KMS-11 (cell line): Measurements from ENCODE around the gene ZBTB7C.

Experiments used
- H2AFZ ChIP-seq: fragments of 200-600 bp; sonication (generic); 2 replicates; pipeline ENCODE4 v1.6.1; 2016; ENCODE audit warnings: antibody characterized with exemption, mixed run types, low read depth
- H3K27ac ChIP-seq: fragments of 200-600 bp; sonication (generic); 2 replicates; pipeline ENCODE4 v1.6.1; 2016; ENCODE audit warnings: mild to moderate bottlenecking, mixed run types
- H3K27me3 ChIP-seq: fragments of 200-600 bp; sonication (generic); 2 replicates; pipeline ENCODE4 v1.6.1; 2017; ENCODE audit warnings: mild to moderate bottlenecking, low read depth, mixed run types, moderate library complexity; ENCODE audit not compliant: insufficient read depth
- H3K36me3 ChIP-seq: fragments of 200-600 bp; sonication (generic); 2 replicates; pipeline ENCODE4 v1.6.1; 2017; ENCODE audit warnings: mild to moderate bottlenecking, mixed run types; ENCODE audit not compliant: insufficient read depth
- H3K4me1 ChIP-seq: fragments of 200-600 bp; sonication (generic); 2 replicates; pipeline ENCODE4 v1.6.1; 2016; ENCODE audit warnings: mild to moderate bottlenecking, low read depth, mixed run types; ENCODE audit not compliant: poor library complexity, severe bottlenecking
- H3K4me2 ChIP-seq: fragments of 200-600 bp; sonication (generic); 2 replicates; pipeline ENCODE4 v1.7.0; 2016; ENCODE audit warnings: mild to moderate bottlenecking, mixed run types
- H3K4me3 ChIP-seq: fragments of 200-600 bp; sonication (generic); IDR thresholded peaks from 2 replicates; pipeline ENCODE4 v1.6.1; 2017; ENCODE audit warnings: low read depth, low read length, mixed read lengths; ENCODE audit not compliant: insufficient read depth
- H3K79me2 ChIP-seq: fragments of 200-600 bp; sonication (generic); 2 replicates; pipeline ENCODE4 v1.6.1; 2016; ENCODE audit warnings: low read depth, mixed run types; ENCODE audit not compliant: insufficient read depth
- H3K9ac ChIP-seq: fragments of 200-600 bp; sonication (generic); 2 replicates; pipeline ENCODE4 v1.6.1; 2016; ENCODE audit warnings: mild to moderate bottlenecking, mixed run types
- H4K20me1 ChIP-seq: fragments of 200-600 bp; sonication (generic); 2 replicates; pipeline ENCODE4 v1.6.1; 2016; ENCODE audit warnings: mild to moderate bottlenecking, mixed run types; ENCODE audit not compliant: insufficient read depth
- TF ChIP-seq, protein P1 (sequence below): fragments of 200-600 bp; sonication (generic); conservative IDR thresholded peaks from 2 replicates; pipeline ENCODE4 v1.6.1; 2017; ENCODE audit warnings: low read depth, mild to moderate bottlenecking, antibody characterized with exemption, low read length, moderate library complexity, mixed read lengths

Gene ZBTB7C

DNA sequence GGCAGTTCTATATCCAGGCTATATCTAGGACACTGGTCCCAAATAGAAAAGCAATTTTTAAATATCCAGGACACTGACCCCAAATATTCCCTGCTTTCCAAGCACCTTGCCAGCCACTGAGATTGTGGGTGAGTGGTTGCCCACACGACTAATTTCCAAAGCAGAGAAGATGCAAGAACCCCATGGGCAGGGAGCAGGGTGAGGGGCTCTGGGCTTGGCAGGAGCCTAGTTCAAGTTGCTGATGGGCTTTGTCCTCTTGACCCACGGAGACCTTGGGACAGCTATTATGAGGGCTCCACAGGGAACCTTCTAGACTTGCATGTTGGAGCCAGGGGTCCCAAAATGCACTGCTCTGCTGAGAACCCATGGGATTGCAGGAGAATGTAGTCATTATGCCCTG, 332.7 kb downstream of the ZBTB7C start:
- Histone ChIP-seq H3K36me3 (no peaks in the 10 kb centered on the region), H3K79me2 (no peaks in the 10 kb centered on the region), H3K9ac (no peak overlapping the region), H4K20me1 (no peaks in the 10 kb centered on the region), H3K27me3 (no peaks in the 10 kb centered on the region), H2AFZ (no peak overlapping the region), H3K27ac (no peak overlapping the region), H3K4me1 (no peaks in the 10 kb centered on the region), H3K4me3 (no peak overlapping the region), H3K4me2 (no peak overlapping the region)
- TF ChIP-seq, protein P1, sequence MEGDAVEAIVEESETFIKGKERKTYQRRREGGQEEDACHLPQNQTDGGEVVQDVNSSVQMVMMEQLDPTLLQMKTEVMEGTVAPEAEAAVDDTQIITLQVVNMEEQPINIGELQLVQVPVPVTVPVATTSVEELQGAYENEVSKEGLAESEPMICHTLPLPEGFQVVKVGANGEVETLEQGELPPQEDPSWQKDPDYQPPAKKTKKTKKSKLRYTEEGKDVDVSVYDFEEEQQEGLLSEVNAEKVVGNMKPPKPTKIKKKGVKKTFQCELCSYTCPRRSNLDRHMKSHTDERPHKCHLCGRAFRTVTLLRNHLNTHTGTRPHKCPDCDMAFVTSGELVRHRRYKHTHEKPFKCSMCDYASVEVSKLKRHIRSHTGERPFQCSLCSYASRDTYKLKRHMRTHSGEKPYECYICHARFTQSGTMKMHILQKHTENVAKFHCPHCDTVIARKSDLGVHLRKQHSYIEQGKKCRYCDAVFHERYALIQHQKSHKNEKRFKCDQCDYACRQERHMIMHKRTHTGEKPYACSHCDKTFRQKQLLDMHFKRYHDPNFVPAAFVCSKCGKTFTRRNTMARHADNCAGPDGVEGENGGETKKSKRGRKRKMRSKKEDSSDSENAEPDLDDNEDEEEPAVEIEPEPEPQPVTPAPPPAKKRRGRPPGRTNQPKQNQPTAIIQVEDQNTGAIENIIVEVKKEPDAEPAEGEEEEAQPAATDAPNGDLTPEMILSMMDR, result no peak

DNA sequence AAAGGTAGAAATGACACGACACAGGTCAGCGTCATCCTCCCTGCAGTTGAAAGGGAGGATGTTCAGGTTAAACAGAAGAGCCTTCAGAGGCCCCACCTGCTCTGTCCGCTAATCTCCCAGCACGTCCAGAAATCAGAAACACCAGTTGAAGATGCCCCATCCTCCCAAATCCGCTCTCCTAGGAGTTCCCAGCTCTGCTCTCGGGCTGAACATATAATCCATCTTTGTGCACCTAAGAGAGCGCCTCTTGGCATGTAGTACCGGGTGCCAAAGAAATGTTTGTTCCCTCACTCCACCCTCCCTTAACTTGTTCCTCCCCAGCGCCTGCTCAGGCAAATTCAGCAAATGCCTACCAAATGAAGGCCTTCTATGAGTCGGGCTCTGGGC, 333.5 kb downstream of the ZBTB7C start:
- Histone ChIP-seq H3K27me3 (no peaks in the 10 kb centered on the region), H3K4me3 (no peak overlapping the region), H4K20me1 (no peaks in the 10 kb centered on the region), H2AFZ (no peak overlapping the region), H3K4me1 (no peaks in the 10 kb centered on the region), H3K36me3 (no peaks in the 10 kb centered on the region), H3K79me2 (no peaks in the 10 kb centered on the region), H3K9ac (no peak overlapping the region), H3K4me2 (no peak overlapping the region), H3K27ac (no peak overlapping the region)
- TF ChIP-seq, protein P1, result no peak

DNA sequence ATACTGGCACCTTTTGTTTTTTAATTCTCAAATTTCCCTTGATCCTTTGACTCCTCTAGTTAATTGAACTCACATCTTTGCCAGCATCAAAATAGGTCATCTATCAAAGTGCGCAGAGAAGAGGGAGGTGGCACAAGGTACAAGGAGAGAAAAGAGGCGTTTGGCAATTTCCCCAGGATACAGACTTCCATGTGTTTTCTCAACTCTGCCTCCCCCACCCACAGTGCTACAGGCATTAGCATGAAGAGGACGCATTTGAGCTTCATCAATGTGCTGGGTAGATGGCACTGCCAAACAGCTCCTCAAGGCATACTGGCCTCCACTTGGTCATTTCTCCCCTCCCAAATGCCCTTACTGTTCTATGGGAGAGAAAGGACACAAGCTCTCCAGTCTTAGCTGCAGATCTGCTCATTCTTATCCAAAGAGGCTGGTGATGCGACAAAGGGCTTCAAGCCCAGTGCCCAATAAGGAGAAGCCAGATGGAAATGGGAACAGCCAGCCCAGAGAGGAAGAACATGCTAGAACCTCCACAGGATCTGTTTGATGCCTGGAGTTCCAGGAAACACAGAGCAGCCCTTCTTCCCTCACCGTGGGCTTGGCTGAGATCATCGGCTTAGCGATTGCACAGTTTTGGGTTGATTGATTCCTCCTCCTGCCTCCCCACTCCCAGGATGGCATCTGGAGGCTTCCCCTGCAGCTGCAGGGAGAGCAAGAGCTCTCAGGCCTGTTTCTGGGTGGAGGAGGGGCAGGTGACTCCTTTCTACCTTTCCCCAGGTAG, 334.1 kb downstream of the ZBTB7C start:
- Histone ChIP-seq H3K4me1 (no peaks in the 10 kb centered on the region), H3K4me3 (no peak overlapping the region), H4K20me1 (no peaks in the 10 kb centered on the region), H3K27me3 (no peaks in the 10 kb centered on the region), H3K4me2 (no peak overlapping the region), H2AFZ (no peak overlapping the region), H3K36me3 (no peaks in the 10 kb centered on the region), H3K9ac (no peak overlapping the region), H3K79me2 (no peaks in the 10 kb centered on the region), H3K27ac (no peak overlapping the region)
- TF ChIP-seq, protein P1, result no peak

DNA sequence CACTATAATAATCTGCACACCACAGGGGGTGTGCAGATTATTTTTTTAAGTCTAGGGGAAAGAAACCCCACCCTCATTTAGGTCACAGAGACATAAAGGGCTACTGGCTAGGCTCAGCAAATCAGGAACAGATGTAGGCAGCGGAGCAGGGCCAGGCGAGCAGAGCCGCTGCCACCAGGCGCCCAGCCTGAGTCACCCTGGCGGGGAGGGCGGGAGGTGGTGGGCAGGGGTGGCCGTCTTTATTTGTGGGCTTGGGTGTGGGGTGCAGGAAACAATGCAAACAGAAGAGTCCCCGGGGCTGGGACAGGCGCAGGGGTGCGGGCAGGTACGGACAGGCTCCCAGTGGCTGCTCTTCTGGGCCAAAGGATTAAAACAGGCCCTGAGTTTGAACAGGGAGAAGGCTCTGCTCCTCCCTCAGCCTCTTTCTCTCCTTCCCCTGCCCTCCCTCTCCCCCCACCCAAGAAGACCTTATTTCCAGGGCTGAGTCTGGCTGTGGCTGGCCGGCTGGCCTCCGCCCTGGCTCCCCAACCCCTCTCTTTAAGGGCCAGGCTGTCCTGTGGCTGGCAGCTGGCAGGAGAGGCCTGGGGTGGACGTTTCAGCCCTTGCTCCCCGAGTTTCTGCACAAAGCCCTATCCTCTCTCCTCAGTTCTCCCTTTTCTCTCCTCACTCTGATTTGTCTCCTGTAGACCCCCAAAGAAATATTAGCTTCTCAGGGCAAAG, 335.8 kb downstream of the ZBTB7C start:
- Histone ChIP-seq H3K4me3 (no peak overlapping the region), H3K4me2 (no peak overlapping the region)
- TF ChIP-seq, protein P1, result no peak

More for the DNA sequence above, 335.8 kb downstream of the ZBTB7C start:
- H4K20me1 ChIP-seq, result no peaks in the 10 kb centered on the region
- H3K27me3 ChIP-seq, result no peaks in the 10 kb centered on the region
- no peak overlapping the region for H3K9ac ChIP-seq
- H3K36me3 ChIP-seq, result no peaks in the 10 kb centered on the region
- H3K79me2 ChIP-seq, result no peaks in the 10 kb centered on the region
- no peak overlapping the region for H2AFZ ChIP-seq
- no peak overlapping the region for H3K27ac ChIP-seq
- no peaks in the 10 kb centered on the region for H3K4me1 ChIP-seq
